NOMO-1 (cell line): Measurements from ENCODE around the gene GHRHR.

Experiments
- DNase-seq, 2 experiments: peaks; one replicate each; lab custom pipeline; 2025; ENCODE audit not compliant: unreplicated experiment in 2 of 2; lab: John Stamatoyannopoulos, UW

GHRHR gene

DNA sequence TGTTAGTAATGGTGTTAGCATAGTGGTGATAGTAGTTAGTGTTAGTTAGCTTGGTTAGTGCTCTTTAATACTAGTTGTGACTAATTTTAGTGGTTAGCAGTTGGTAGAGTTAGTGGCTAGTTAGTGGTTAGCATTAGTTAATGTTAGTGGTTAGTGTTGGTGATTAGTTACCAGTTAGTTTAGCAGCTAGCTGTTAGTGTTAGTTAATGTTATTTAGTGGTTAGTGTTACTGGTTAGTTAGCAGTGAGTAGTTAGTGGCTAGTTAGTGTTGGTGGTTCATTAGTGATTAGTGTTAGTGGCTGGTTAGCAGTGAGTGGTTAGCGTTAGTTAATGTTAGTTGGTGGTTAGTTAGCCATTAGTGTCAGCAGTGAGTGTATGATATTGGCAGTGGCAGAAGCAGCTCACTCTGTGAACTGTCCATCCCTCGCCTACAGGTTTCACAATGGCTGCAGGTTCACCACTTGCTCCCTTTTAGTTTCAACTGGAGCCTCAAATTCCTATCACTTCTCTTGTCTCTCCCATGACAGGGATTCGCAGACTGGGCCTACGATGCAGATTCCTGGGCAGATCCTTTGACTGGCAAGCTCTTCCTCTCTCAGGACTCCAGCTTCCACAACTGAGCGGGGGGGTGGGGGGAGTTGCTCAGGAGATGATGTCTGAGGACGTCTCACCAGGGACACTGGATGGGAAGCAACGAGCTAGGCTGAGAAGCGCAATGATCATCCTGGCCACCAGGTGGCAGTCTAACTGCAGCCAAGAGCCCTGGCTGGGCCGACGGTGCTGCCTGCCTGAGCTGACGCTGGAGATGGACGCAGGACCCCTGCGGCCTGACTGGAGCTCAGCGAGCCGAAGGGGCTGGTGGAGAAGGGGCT is 19.5 kb downstream of the GHRHR start:
- peak; percentile 35 to 38 for DNase-seq

- DNase-seq = no peak
Observed at GRCh38 chr7:30983914-30984247, 20.1 kb downstream of the GHRHR start.

DNA sequence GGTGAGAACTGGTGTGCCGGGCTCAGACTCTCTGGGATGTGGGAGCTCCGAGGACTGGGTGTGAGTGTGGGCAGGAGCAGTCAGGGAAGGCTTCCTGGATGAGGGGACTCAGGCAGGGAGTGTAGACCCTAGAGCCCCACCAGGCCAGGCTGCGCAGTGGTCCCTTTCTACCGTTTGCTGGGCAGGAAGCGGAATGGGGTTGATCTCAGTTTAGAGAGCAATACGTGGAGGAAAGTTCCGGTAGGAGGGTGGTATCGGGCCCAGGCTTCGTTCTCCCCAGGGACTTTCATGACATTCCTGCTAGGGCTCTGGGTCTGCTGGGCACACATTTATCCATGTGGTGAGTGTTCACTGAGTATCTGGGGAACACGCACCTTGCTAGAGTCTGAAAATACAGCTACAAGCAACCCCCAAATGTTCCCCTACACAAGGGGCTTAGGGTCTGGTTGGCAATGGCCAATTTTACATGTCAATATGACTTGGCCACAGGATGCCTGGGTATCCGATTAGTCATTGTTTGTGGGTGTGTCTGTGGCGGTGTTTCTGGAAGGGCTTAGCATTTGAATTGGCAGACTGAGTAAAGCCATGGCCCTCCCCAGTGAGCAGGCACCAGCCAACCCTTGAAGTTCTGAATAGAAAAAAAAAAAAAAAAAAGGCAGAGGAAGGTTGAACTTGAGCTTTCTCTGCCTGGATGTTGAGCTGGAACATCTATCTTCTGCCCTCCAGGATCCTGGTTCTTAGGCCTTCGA is 20.8 kb downstream of the GHRHR start:
- DNase-seq = no peak

DNA sequence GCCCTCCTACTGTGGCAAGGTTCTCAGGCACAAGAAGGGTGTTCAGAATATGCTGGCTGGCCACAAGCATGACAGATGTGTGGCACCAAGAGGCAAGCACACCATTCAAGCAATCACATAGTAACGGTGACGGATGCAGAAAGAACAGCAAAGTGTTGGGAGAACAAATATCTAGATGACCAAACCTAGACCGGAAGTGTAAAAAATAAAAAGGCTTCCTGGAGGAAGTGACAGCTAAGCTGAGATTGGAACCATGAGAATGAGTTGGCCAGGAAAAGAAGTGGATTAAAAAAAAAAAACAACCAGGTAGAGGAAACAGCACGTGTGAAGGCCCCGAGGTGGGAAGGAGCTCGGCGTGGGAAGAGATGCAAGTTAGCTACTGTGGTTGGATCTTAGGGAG is 22.0 kb downstream of the GHRHR start:
- DNase-seq = no peak

DNA sequence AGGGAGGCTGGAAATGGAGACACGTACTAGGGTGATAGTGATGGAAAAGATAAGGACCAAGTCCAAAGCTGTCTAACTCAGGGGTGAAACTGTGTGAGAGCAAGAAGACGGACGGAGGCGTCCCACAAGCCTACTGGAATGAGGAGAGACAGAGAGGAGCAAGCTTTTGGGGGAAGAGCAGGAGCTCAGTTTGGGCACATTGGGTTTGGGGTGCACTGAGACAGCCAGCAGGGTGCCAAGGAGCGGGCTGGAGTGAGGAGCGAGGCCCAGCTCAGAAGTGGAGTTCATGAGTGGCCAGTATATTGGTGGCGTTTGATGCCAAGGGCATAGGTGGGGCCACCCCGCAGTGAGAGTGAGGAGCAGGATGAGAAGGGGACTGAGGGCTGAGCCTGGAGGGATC is 22.6 kb downstream of the GHRHR start:
- DNase-seq = no peak

GRCh38 chr7:30986738-30987137 is 23.0 kb downstream of the GHRHR start:
- DNase-seq = no peak

GRCh38 chr7:30987178-30987577 is 23.4 kb downstream of the GHRHR start:
- DNase-seq = no peak

DNA sequence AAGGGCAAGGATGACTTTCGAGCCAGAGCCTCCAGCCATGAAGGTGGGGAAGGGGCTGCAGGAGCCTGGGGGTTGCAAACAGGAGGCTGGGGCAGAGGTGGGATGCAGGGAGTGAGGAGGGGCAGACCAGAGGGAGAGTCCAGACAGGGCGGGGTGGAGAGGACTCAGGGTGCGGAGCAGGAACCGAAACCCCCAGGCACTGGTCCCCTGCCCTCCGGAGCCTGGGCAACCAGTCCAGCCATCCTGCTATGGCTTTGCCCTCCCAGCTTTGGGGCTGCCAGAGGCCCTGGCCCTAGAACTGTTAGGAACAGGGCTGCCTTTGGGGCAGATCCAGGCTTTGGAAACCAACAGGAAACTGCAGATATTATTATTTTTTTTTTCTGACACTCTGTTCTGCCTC is 24.2 kb downstream of the GHRHR start:
- DNase-seq = no peak

DNA sequence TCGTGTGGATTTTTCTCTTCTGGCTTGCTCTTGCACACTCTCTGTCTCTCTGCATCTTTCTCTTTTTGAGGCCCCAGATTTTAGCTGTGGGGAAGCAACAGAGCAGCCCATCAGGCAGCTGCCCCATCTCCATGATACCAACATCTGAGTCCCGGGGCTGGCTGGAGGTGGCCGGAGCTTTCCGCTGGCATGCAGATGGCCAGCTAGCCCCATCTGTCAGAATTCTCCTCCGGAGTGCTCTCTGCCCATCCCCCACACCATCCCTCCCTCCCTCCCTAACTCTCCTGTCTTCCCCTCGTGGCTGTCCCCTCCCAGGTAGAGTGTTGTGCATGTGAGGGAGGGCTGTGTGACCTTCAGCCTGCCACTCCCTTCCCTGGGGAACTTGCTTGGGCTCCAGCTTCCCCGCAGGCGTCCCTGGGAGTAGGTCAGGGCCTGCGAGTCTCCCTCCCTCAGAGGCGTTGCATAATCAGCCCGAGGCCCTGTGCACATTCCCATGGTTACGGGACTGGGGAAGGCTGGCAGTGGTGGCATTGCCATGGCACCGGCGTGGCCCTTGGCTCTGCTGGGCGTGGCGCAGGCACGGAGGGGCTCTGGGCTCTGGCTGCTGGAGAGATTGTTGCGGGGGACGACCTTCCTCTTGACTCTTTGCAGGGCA is 24.7 kb downstream of the GHRHR start:
- no peak for DNase-seq

DNA sequence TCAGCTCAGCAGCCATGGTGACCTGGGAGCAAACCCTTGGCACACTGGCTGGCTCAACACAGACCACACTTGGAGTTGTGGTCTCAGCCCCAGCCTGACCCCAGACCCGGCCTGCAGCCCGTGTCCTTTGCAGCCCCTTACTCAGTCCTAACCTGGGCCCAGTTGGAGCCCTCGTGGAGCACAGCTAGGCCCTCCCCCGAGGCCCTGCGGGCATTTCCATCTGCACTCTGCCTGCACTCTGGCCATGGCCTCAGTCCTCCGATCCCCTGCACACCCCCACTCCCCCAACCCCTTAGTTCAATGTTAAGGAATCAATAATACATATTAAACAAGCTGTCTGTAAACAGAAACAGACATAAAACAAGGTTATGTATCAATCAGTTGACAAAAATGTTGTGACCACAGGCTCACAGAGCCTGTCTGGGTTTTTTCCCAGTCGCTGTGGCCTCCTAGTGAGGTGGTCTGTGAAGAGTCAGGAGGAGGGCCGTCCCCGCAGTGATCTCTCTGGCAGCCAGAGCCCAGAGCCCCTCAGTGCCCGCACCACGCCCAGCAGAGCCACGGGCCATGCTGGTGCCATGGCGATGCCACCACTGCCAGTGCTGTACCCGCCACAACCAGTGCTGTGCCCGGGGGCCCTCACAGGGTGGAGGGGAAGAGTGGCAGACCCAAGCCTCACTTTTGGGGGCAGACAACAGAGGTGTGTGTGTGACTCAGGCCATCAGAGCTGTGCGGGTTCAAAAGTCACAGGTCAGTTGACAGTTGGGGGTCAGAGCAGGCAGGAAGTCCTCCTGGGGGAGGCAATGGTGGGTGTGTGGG is 25.5 kb downstream of the GHRHR start:
- no peak for DNase-seq

GRCh38 chr7:30989824-30990672 is 26.3 kb downstream of the GHRHR start:
- DNase-seq = no peak

DNA sequence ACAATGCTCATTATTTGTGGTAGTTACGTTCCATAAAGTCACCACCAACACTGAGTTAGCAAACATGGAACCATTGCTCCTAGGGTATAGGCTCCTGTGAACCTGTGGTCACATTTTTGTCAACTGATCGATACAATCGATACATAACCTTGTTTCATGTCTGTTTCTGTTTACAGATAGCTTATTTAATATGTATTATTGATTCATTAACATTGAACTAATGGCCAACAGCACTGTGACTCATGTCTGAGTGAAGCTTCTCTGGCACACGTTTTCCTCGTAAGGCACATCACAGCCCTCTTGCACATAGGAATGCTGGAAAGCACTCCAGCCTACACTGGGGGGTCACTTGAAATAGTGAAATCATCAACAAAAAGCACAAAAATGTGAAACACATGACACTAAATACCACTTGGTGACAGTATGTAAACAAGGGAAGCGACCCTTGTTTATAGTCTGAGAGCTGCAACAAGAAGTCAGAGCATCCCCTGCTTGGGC is 27.0 kb downstream of the GHRHR start:
- no peak for DNase-seq

DNA sequence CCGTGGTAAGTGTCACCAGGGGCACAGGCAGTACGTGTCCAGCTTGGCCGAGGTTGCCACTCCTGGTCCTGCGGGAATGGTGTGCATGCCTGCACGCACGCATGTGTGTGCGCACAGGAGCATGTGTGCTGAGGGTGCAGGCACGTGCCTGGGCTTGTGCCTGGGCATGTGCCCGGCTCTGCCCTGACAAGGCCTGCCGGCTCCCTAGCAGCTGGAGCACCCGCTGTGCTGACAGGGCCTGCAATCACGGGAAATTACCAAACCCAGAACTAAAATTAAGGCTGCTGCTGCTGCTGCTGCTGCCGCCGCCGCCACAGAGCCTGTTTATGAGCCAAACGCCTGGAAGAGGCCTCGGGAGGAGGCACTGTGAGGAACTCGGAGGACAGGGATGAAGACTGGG is 28.7 kb downstream of the GHRHR start:
- DNase-seq = no peak

DNA sequence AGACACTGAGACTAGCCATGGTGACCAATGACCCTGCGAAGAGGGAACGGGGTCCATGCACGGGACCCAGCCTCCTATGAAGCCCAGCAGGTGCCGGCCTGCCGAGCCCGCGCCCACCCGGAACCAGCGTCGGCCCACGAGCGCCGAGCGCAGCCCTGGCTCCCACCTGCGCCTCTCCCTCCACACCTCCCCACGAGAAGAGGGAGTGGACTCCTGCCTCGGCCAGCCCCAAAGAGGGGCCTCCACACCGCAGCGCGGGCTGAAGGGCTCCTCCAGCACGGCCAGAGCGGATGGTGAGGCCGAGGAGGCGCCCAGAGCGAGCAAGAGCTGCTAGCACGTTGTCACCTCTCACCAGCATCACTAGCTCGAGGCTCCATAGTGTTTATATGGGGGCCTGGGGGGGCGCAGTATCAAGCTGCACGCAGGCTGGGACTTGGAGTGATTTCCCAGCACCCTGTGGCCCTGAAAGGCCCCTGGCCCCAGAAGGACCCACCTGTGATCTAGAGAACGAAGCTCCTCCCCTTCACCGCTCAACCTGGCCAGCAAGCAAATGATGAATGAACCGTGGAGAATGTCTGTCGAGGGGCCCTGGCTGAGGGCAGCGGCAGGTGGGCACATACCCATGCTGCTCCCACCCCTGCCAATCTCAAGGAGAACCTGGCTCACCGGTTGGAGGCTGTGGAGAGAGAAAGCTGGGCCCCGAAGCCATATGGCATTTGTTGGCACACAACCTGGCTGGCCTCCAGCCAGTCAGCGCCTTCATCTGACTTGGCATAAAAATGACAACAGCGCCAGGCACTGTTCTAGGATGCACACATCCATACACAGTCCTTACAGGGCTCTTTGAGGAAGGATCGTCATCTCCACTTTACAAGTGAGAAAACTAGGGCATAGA is 30.7 kb downstream of the GHRHR start:
- no peak for DNase-seq

- no peak for DNase-seq
Observed at GRCh38 chr7:30995536-30995935, 31.8 kb downstream of the GHRHR start.

DNA sequence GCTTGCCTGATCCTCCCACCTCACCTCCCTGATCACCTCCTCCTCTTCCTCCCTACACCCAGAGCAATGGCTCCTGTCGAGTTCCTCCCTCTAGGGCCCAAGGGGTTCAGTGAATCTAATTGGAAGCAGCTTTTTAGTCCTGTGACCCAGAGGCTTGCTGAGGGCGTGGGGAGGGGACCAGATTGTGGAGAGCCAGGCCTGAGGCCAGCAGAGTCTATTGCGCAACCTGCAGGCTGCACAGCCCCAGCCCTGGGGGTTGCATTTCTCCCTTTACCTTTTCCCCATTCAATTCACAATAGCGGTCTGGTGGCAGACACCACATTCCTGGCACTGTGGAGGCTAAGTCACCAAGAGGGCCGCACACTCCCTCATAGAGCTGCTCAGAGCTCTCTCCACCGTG is 32.5 kb downstream of the GHRHR start:
- DNase-seq = no peak

- no peak for DNase-seq
Observed at GRCh38 chr7:30996883-30997282, 33.1 kb downstream of the GHRHR start.

GRCh38 chr7:30997316-30997715 is 33.6 kb downstream of the GHRHR start:
- no peak for DNase-seq

DNA sequence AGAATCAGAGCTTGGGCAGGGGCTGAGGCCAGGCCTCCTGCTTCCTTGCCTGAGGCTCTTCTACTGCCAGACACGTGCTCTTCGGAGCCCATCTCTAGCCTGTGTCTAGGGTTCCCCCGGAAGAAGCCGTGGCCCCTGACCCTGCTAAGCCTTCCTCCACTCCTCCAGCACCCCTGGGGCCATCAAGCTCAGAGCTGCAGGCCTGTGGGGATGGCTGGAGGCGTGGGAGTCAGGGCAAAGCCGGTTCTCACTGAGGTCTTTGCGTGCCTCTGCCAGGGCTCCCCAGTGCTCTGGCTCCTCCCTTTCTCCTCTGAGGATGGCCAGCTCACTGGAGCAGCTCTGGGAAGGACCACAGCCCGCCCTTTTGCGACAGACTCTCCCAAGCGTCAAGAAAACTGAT is 34.4 kb downstream of the GHRHR start:
- no peak for DNase-seq
